Kidney (tissue), 14 donors: ENCODE measurements around the gene KRTAP17-1. TPM values are rescaled to one million over a fixed set of nuclear protein-coding genes. Genes with fewer than 3 reads are reported as not detected.
A peak's percentile ranks its signal among the peaks of the same experiment; 100 is the strongest.

Experiments
- DNase-seq, 5 donors: peaks; one replicate each; pipeline ENCODE4 v3.0.0-alpha.2; 2013 to 2020
- FAIRE-seq: peaks from 2 replicates; lab custom pipeline; 2012; peaks lifted over from hg19 to GRCh38; lab: Jason Lieb, UNC
- H3K27ac ChIP-seq, 2 donors: one replicate each; pipeline ENCODE4 v1.7.0; 2013; ENCODE audit warnings: low read depth in 2 of 2, low read length in 2 of 2, inconsistent platforms in 1 of 2
- H3K27me3 ChIP-seq: one replicate; pipeline ENCODE4 v1.7.1; 2013; ENCODE audit warnings: low read length, inconsistent platforms; ENCODE audit not compliant: control insufficient read depth, insufficient read depth
- H3K36me3 ChIP-seq, 3 donors: one replicate each; pipeline versions ENCODE4 v1.7.0 to v1.7.1; 2013; ENCODE audit warnings: low read length in 3 of 3, control low read depth in 1 of 3, inconsistent platforms in 1 of 3; ENCODE audit not compliant: insufficient read depth in 3 of 3, control insufficient read depth in 2 of 3
- H3K4me1 ChIP-seq, 3 donors: one replicate each; pipeline versions ENCODE4 v1.7.0 to v1.7.1; 2013; ENCODE audit warnings: low read length in 3 of 3, inconsistent platforms in 1 of 3, low read depth in 1 of 3; ENCODE audit not compliant: control insufficient read depth in 2 of 3, insufficient read depth in 2 of 3
- H3K4me3 ChIP-seq, 3 donors: one replicate each; pipeline versions ENCODE4 v1.7.0 to v1.8.1; 2013; ENCODE audit warnings: low read length in 3 of 3, control low read depth in 1 of 3, inconsistent platforms in 1 of 3
- H3K9ac ChIP-seq, 3 donors: one replicate each; pipeline versions ENCODE4 v1.7.0 to v1.7.1; 2013; ENCODE audit warnings: low read length in 3 of 3, control low read depth in 1 of 3, inconsistent platforms in 1 of 3
- H3K9me3 ChIP-seq, 3 donors: one replicate each; pipeline versions ENCODE4 v1.7.0 to v1.7.1; 2013; ENCODE audit warnings: low read length in 3 of 3, control low read depth in 1 of 3, inconsistent platforms in 1 of 3; ENCODE audit not compliant: control insufficient read depth in 2 of 3, insufficient read depth in 1 of 3
- intact Hi-C: fragments of 100-400 bp; cut with DNase I; formaldehyde crosslinking; loops from one replicate; pipeline ENCODE4 v1.11.1; 2022
- polyA plus RNA-seq: library from polyadenylated mRNA; stranded (reverse); fragments of 350-450 nt; fragmentation: Illumina TruSeq; extraction: RNeasy Lipid Tissue Mini Kit (QIAGEN cat#74804); gene quantifications from one replicate; pipeline ENCODE4 v1.2.3, GENCODE V29; 2014; ENCODE audit warnings: low read depth, low replicate concordance; ENCODE audit not compliant: insufficient read depth
- total RNA-seq: library from RNA; stranded (reverse); fragmentation: NEBNext Ultra II Directional; extraction: Animal tissue kit (Norgen Biotek cat#: 25700); gene quantifications from one replicate; pipeline ENCODE4 v1.2.1, GENCODE V29; 2021
- TF ChIP-seq, protein P1 (sequence below): IDR thresholded peaks from 3 replicates; pipeline ENCODE4 v1.5.1; 2012; ENCODE audit warnings: mild to moderate bottlenecking, moderate library complexity, borderline replicate concordance; ENCODE audit not compliant: insufficient read depth; ENCODE audit errors: extremely low read depth
- donor health status: control.
- donor health status: control.
- donor health status: control.
- donor health status: control.
- donor health status: control.
- donor health status: DM: yes; HTN: yes; CAD: no.
- donor health status: Normal renal cell carcinoma (clear cell type).

Gene KRTAP17-1
- total and polyA plus RNA-seq, 2 donors from 2014 or later, result not detected

DNA sequence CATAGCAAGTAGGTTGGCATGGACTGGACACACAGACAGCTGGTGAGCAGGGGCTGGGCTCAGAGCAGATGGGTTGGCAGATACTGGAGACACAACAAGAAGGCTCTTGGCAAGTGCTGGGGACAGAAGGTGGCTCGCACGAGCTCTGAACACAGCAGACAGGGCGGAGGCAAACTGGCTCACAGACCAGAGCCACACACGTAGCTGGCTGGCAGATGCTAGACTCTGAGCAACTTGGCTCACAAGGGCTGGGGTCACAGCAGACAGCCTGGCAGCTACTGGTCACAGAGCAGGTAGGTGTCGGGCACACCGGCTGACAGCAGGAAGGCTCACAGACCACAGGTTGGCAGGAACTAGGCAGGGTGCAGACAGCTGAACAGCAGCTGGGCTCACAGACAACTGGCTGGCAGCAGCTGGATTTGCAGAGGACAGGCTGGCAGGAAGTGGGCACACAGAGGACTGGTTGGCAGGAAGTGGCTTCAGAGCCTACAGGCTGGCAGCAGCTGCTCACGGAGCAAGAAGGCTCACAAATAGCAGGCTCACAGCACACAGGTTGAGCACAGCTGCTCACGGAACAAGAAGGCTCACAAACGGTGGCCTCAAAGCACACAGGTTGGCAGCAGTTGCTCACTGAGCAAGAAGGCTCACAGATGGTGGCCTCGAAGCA lies 7.1 kb downstream of the KRTAP17-1 start:
- intact Hi-C loops, result no loop called here
- Histone ChIP-seq H3K9ac (no peak overlapping the region), H3K4me3 (no peak overlapping the region), H3K4me1 (peaks cover 0 to 2% (median 0%) of the 10 kb centered on the region in 3 donors), H3K36me3 (no peaks in the 10 kb centered on the region), H3K9me3 (no peaks in the 10 kb centered on the region), H3K27me3 (no peaks in the 10 kb centered on the region), H3K27ac (no peak overlapping the region)
- FAIRE-seq (no peak), DNase-seq (peak in 1 of 5 donors; percentile 87)
- TF ChIP-seq, protein P1, sequence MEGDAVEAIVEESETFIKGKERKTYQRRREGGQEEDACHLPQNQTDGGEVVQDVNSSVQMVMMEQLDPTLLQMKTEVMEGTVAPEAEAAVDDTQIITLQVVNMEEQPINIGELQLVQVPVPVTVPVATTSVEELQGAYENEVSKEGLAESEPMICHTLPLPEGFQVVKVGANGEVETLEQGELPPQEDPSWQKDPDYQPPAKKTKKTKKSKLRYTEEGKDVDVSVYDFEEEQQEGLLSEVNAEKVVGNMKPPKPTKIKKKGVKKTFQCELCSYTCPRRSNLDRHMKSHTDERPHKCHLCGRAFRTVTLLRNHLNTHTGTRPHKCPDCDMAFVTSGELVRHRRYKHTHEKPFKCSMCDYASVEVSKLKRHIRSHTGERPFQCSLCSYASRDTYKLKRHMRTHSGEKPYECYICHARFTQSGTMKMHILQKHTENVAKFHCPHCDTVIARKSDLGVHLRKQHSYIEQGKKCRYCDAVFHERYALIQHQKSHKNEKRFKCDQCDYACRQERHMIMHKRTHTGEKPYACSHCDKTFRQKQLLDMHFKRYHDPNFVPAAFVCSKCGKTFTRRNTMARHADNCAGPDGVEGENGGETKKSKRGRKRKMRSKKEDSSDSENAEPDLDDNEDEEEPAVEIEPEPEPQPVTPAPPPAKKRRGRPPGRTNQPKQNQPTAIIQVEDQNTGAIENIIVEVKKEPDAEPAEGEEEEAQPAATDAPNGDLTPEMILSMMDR, result no peak

DNA sequence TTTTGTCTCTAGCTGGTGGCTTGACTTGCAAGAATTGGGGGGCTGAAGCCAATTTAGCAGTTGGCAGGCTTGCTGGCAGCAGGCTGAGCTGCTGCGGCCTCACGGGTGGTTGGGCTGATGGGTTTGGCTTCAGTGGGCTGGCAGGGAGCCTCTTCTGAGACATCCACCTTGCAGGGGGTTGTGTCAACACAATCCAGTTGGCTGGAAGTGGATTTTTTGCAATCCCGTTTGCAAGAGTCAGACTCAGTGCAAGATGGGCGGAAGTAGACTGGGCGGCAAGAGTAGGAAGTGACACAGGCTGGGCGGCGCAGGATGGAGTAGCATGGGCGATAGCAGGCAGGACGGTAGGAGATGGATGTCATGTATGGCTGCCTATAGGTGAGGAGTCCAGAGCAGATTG lies 7.9 kb downstream of the KRTAP17-1 start:
- Histone ChIP-seq H3K4me1 (peaks cover 0 to 2% (median 0%) of the 10 kb centered on the region in 3 donors), H3K36me3 (no peaks in the 10 kb centered on the region), H3K27me3 (no peaks in the 10 kb centered on the region), H3K4me3 (no peak overlapping the region), H3K9ac (no peak overlapping the region), H3K27ac (no peak overlapping the region), H3K9me3 (no peaks in the 10 kb centered on the region)
- TF ChIP-seq, protein P1, result no peak
- intact Hi-C loops, result no loop called here
- no peak for FAIRE-seq
- peak in 1 of 5 donors; percentile 68 for DNase-seq

GRCh38 chr17:41304091-41304490 lies 11.4 kb downstream of the KRTAP17-1 start:
- Histone ChIP-seq H3K36me3 (no peaks in the 10 kb centered on the region), H3K9me3 (no peaks in the 10 kb centered on the region), H3K9ac (no peak overlapping the region), H3K4me3 (no peak overlapping the region), H3K4me1 (peaks cover 0 to 2% (median 0%) of the 10 kb centered on the region in 3 donors), H3K27me3 (no peaks in the 10 kb centered on the region), H3K27ac (no peak overlapping the region)
- TF ChIP-seq, protein P1, result no peak
- intact Hi-C loops, result no loop called here
- DNase-seq (peak in 1 of 5 donors; percentile 78), FAIRE-seq (no peak)
